H1 (cell line): ENCODE results near the gene KRTAP12-3. TPM values are rescaled to one million over a fixed set of nuclear protein-coding genes. Genes with fewer than 3 reads are reported as not detected.
"Not testable (repeated sequence)": the region's sequence is repeated elsewhere in the genome, so short reads cannot be mapped to it uniquely, and the experiment has no call there.

Experiments
- CTCF ChIA-PET: fragments of 300-600 bp; sonication (Branson Sonifier 250); formaldehyde crosslinking; loops from one replicate; lab custom pipeline; 2021; ENCODE audit not compliant: partially characterized antibody; lab: Charles Lee
- POLR2A ChIA-PET: fragments of 300-600 bp; sonication (Branson Sonifier 250); formaldehyde crosslinking; loops from one replicate; lab custom pipeline; 2021; ENCODE audit warnings: inconsistent platforms; ENCODE audit not compliant: partially characterized antibody; lab: Charles Lee
- DNase-seq, 2 experiments: peaks; one replicate each; pipeline versions ENCODE4 v3.0.0 to v3.0.0-alpha.2; 2010 to 2022; ENCODE audit warnings: low spot score in 2 of 2, low read depth in 1 of 2, mixed read lengths in 1 of 2
- FAIRE-seq: peaks from 2 replicates; lab custom pipeline; 2011; peaks lifted over from hg19 to GRCh38; lab: Jason Lieb, UNC
- H2AFZ ChIP-seq: 2 replicates; pipeline ENCODE4 v1.8.1; 2012; ENCODE audit warnings: low read length, inconsistent platforms
- H2AK5ac ChIP-seq: 2 replicates; pipeline ENCODE4 v1.6.1; 2013; ENCODE audit warnings: low read depth, low read length
- H2BK120ac ChIP-seq: replicated peaks from 2 replicates; pipeline ENCODE3; 2013; ENCODE audit warnings: low read depth, low read length, inconsistent platforms
- H2BK12ac ChIP-seq: 2 replicates; pipeline ENCODE4 v1.6.1; 2013; ENCODE audit warnings: low read depth, low read length
- H2BK15ac ChIP-seq: 2 replicates; pipeline ENCODE4 v1.6.1; 2013; ENCODE audit warnings: low read length
- H2BK20ac ChIP-seq: 2 replicates; pipeline ENCODE4 v1.6.1; 2013; ENCODE audit warnings: low read length
- H2BK5ac ChIP-seq: 2 replicates; pipeline ENCODE4 v1.6.1; 2013; ENCODE audit warnings: low read depth, low read length
- H3K14ac ChIP-seq: 2 replicates; pipeline ENCODE4 v1.6.1; 2013; ENCODE audit warnings: inconsistent platforms; ENCODE audit not compliant: insufficient read length
- H3K18ac ChIP-seq: 2 replicates; pipeline ENCODE4 v1.6.1; 2013; ENCODE audit warnings: low read length; ENCODE audit errors: extremely low read depth
- H3K23ac ChIP-seq: 2 replicates; pipeline ENCODE4 v1.6.1; 2013; ENCODE audit warnings: inconsistent platforms; ENCODE audit not compliant: insufficient read length
- H3K23me2 ChIP-seq: 2 replicates; pipeline ENCODE4 v1.6.1; 2013; ENCODE audit warnings: low read depth, low read length
- H3K27ac ChIP-seq: 2 replicates; pipeline ENCODE4 v1.6.1; 2011; ENCODE audit warnings: low read depth, low read length, inconsistent platforms
- H3K27me3 ChIP-seq, 4 experiments: replicated peaks in 1 of 4; 1 replicate in 1 of 4; 2 replicates in 3 of 4; pipeline versions ENCODE4 v1.6.1 to v1.8.1; 2011 to 2013; ENCODE audit warnings: low read length in 3 of 4, mild to moderate bottlenecking in 3 of 4, inconsistent platforms in 2 of 4, mixed read lengths in 2 of 4, moderate library complexity in 1 of 4; ENCODE audit not compliant: control insufficient read depth in 3 of 4, insufficient read depth in 3 of 4; ENCODE audit errors: extremely low read depth in 1 of 4
- H3K36me3 ChIP-seq, 4 experiments: 2 replicates each; pipeline versions ENCODE4 v1.6.1 to v1.8.1; 2011 to 2013; ENCODE audit warnings: mild to moderate bottlenecking in 4 of 4, low read length in 3 of 4, moderate library complexity in 2 of 4, control low read depth in 1 of 4, inconsistent platforms in 1 of 4; ENCODE audit not compliant: insufficient read depth in 4 of 4, control insufficient read depth in 2 of 4
- H3K4ac ChIP-seq: replicated peaks from 2 replicates; pipeline ENCODE3; 2013; ENCODE audit warnings: low read length, low read depth, mixed read lengths, inconsistent platforms; ENCODE audit not compliant: insufficient read length
- H3K4me1 ChIP-seq, 4 experiments: replicated peaks in 1 of 4; 1 replicate in 1 of 4; 2 replicates in 3 of 4; pipeline versions ENCODE4 v1.6.1 to v1.8.1; 2011 to 2013; ENCODE audit warnings: low read length in 3 of 4, inconsistent platforms in 2 of 4, mixed read lengths in 1 of 4; ENCODE audit not compliant: insufficient read depth in 4 of 4, control insufficient read depth in 3 of 4
- H3K4me2 ChIP-seq, 2 experiments: 2 replicates each; pipeline versions ENCODE4 v1.6.1 to v1.8.1; 2011 to 2013; ENCODE audit warnings: low read depth in 2 of 2, low read length in 2 of 2, control low read depth in 1 of 2, inconsistent platforms in 1 of 2, mild to moderate bottlenecking in 1 of 2; ENCODE audit not compliant: insufficient read depth in 1 of 2
- H3K4me3 ChIP-seq, 4 experiments: fragments of 200-600, 300-600 bp in 1 of 4; sonication (generic), shearing (Covaris generic), sonication (Bioruptor Twin) in 1 of 4; 2 replicates each; pipeline versions ENCODE4 v1.5.1 to v1.8.1; 2011 to 2016; ENCODE audit warnings: low read length in 4 of 4, low read depth in 3 of 4, control low read depth in 2 of 4, inconsistent platforms in 2 of 4, mild to moderate bottlenecking in 2 of 4, mixed read lengths in 1 of 4, moderate library complexity in 1 of 4; ENCODE audit not compliant: insufficient read depth in 2 of 4; ENCODE audit errors: extremely low read depth in 1 of 4
- H3K56ac ChIP-seq: replicated peaks from 2 replicates; pipeline ENCODE3; 2013; ENCODE audit warnings: low read depth, mild to moderate bottlenecking, mixed read lengths, low read length, inconsistent platforms; ENCODE audit not compliant: insufficient read length
- H3K79me1 ChIP-seq: 2 replicates; pipeline ENCODE4 v1.6.1; 2013; ENCODE audit warnings: low read depth, low read length, control low read depth
- H3K79me2 ChIP-seq, 2 experiments: 2 replicates each; pipeline versions ENCODE4 v1.6.1 to v1.8.1; 2012 to 2013; ENCODE audit warnings: low read length in 2 of 2, mild to moderate bottlenecking in 2 of 2, inconsistent platforms in 1 of 2; ENCODE audit not compliant: insufficient read depth in 2 of 2, control insufficient read depth in 1 of 2
- H3K9ac ChIP-seq, 4 experiments: replicated peaks in 1 of 4; 1 replicate in 1 of 4; 2 replicates in 3 of 4; pipeline versions ENCODE4 v1.6.1 to v1.8.1; 2011 to 2013; ENCODE audit warnings: low read depth in 3 of 4, low read length in 3 of 4, control low read depth in 2 of 4, mild to moderate bottlenecking in 2 of 4, moderate library complexity in 2 of 4, inconsistent platforms in 1 of 4; ENCODE audit errors: extremely low read depth in 1 of 4
- H3K9me3 ChIP-seq, 2 experiments: 2 replicates each; pipeline versions ENCODE4 v1.6.1 to v1.8.1; 2012 to 2013; ENCODE audit warnings: mild to moderate bottlenecking in 2 of 2, moderate library complexity in 2 of 2, control low read depth in 1 of 2, inconsistent platforms in 1 of 2, low read depth in 1 of 2, low read length in 1 of 2, mixed read lengths in 1 of 2; ENCODE audit not compliant: insufficient read depth in 2 of 2
- H4K20me1 ChIP-seq, 2 experiments: replicated peaks in 1 of 2; 2 replicates each; pipeline versions ENCODE3 to v1.8.1; 2011 to 2013; ENCODE audit warnings: inconsistent platforms in 2 of 2, low read length in 2 of 2, mild to moderate bottlenecking in 1 of 2; ENCODE audit not compliant: insufficient read depth in 2 of 2, control insufficient read depth in 1 of 2
- H4K5ac ChIP-seq: 2 replicates; pipeline ENCODE4 v1.6.1; 2013; ENCODE audit warnings: low read length, low read depth, mixed read lengths, inconsistent platforms; ENCODE audit not compliant: insufficient read length
- H4K8ac ChIP-seq: 2 replicates; pipeline ENCODE4 v1.8.0; 2013; ENCODE audit warnings: mild to moderate bottlenecking, moderate library complexity, low read length, inconsistent platforms; ENCODE audit not compliant: insufficient read depth; ENCODE audit errors: extremely low read depth
- H4K91ac ChIP-seq: replicated peaks from 2 replicates; pipeline ENCODE3; 2013; ENCODE audit warnings: low read length, mixed read lengths, inconsistent platforms; ENCODE audit not compliant: insufficient read length
- WGBS, 2 experiments: shearing (Covaris generic) in 1 of 2; methylation state at CpG; one replicate each; pipeline versions ENCODE4 v1.1.6 to v1.1.7; 2013 to 2015; ENCODE audit warnings: low lambda C conversion rate in 2 of 2, mixed read lengths in 2 of 2, inconsistent platforms in 1 of 2, low coverage in 1 of 2, missing lambda C conversion rate in 1 of 2; ENCODE audit not compliant: insufficient replicate concordance in 2 of 2, insufficient coverage in 1 of 2, insufficient read length in 1 of 2; ENCODE audit errors: extremely low coverage in 1 of 2, missing lambda C conversion rate in 1 of 2; 5-methylcytosine and 5-hydroxymethylcytosine counted together
- polyA plus RNA-seq, 7 experiments: library from polyadenylated mRNA; depleted of rRNA in 3 of 7; stranded (reverse) in 5 of 7; unstranded in 2 of 7; fragments of >200 nt in 5 of 7; fragments of 200-250 nt in 2 of 7; gene quantifications; 1 replicate in 5 of 7; 2 replicates in 1 of 7; 4 replicates in 1 of 7; pipeline versions ENCODE4 v1.2.1 to v1.2.3, GENCODE V29; 2011 to 2013; ENCODE audit warnings: missing spikeins in 2 of 7, mixed read lengths in 2 of 7
- total RNA-seq: library from RNA; stranded (reverse); fragmentation: NEBNext Ultra II Directional; extraction: Animal tissue kit (Norgen Biotek cat#: 25700); gene quantifications from 2 replicates; pipeline ENCODE4 v1.2.1, GENCODE V29; 2021

Gene KRTAP12-3
- total and polyA plus RNA-seq, 2 of the 8 experiments (the other 6 are each of a cell fraction or from before 2014, with no cell fraction given): not detected

DNA sequence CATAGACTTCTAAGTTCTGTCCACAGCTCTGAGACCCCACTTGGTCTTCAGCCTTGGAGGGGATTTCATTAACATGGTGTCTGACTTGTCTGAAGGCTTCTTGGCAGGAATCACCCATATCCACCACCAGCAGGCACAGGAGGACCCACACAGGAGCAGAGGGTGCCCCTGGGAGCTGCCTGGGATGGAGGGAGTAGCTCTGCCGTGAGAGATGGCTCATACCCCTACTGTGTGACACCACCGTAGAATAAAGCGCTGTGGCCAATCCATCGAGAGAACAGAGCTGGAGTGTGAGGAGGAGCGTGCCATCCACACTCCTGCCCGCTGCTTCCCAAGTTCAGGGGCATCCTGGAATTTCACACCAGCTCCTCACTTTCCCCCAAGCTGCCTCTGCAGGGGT lies 27.3 kb downstream of the KRTAP12-3 start:
- H3K36me3 ChIP-seq, POLR2A ChIA-PET, H3K56ac ChIP-seq, H2BK120ac ChIP-seq, H3K18ac ChIP-seq, H2BK15ac ChIP-seq, H4K5ac ChIP-seq, H3K9me3 ChIP-seq, H3K79me1 ChIP-seq, H4K20me1 ChIP-seq, H3K4ac ChIP-seq, H3K4me2 ChIP-seq, H3K23me2 ChIP-seq, H2AFZ ChIP-seq, DNase-seq, H4K91ac ChIP-seq, H3K23ac ChIP-seq, H3K4me3 ChIP-seq, H4K8ac ChIP-seq, H3K79me2 ChIP-seq, H2BK20ac ChIP-seq, H3K27ac ChIP-seq, H2BK12ac ChIP-seq, H2BK5ac ChIP-seq, H3K9ac ChIP-seq, FAIRE-seq, H2AK5ac ChIP-seq, H3K14ac ChIP-seq, H3K27me3 ChIP-seq: not testable (repeated sequence)
- CTCF ChIA-PET: interaction anchor here (0.6 to 2.5 kb wide), 3 partner anchors 11 to 108 kb away, joined by 3 to 13 read pairs (median 3); partner anchors contain the start of gene KRTAP10-12
- H3K4me1 ChIP-seq: peaks cover 5 to 11% (median 9%) of the 10 kb centered on the region in 4 experiments
- WGBS, 2 experiments: 89% methylated on average over 3 of the region's 6 CpGs; no CpG with 5 or more reads in 1 of the 2 experiments
